ENCODE measurements around the gene TIMM21.

The TIMM21 gene

DNA sequence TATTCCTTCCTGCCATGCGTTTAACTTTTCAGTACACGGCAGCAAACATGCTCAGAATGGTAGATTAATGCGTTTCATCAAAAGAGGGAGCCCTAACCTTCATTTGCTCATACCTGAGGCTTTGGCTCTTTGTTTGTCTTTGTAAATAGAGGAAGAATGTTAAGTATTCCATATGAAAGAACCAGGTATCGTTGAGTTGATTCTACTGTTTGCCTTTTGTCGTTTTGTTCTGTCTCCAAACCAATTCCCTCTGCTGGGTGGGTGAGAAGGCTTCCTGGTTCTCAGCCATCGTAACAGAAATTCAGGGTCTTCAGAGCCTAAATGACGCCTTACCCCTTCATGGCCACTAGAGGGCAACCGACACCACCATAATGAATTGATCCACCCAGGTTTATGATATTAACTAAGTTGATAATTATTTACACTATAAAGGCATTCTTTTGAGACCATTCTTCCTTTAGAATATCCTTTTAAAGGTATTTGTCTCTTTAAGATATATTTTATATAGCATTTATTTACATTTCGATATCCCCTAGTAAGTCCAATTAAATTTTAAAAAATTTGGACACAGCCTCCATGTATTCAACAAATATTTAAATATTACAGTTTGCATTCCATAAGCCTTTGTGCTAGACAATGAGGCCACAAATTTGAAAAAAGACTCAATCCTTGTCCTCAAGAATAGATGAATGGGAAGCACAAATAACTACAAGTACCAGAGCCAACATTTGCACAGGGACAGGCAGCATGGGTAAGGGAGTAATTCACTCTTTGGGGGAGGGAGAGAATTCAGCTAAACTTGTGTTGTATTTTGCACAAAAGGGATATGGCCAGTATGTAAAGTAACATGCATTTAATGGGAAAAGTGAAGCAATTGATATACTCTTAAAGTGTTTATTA lies 48.1 kb downstream of the TIMM21 start:
- DNase-seq: peak; percentile 52

DNA sequence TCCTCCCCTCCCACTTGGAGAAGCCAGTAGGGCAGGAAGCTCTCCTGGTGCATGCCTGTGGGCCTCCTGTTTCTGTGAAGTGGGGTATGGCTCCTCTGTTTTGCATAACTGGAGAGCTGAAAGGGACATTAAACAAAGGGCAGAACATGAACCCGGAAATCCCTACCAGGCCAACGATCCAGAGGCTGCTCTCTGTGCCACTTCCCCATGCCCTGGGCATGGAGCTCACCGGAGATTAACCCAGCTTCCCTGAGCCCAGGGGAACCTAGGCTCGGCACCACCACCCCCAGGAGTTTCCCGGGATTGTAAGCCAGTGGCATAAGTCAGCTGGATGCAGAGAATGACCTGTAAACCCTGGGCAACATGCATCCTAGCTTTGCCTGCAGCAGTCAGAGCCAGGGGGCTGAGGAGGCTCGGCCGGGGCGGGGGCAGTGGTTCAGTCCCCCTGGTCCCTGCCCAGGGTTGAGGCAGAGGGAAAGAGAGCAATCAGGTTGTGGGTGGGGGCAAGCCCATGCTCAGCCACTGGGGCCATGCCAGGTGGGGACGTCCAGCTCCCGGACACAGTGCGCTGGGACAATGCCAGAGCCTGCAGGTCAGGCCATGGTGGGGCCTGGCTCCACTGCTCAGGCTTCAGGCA lies 49.5 kb downstream of the TIMM21 start:
- no peak for DNase-seq

DNA sequence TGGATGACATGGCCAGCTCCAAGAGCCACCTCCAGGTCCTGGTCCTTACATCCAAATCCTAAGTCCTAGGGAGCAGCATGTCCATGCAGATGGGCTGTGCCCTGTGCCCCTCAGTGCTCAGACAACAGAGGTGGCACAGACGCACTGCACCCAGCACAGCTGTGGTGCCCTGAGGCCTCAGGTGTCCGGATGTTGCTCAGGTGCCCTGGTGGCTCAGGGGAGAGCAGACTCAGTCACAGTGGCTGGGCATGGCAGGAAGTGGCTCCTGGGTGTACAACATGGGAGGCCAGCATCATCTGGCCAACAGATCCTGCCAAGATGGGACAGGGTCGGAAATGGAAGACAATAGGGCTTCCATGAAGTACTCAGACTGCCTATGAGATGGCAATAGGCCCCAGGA lies 50.1 kb downstream of the TIMM21 start:
- DNase-seq: no peak

DNA sequence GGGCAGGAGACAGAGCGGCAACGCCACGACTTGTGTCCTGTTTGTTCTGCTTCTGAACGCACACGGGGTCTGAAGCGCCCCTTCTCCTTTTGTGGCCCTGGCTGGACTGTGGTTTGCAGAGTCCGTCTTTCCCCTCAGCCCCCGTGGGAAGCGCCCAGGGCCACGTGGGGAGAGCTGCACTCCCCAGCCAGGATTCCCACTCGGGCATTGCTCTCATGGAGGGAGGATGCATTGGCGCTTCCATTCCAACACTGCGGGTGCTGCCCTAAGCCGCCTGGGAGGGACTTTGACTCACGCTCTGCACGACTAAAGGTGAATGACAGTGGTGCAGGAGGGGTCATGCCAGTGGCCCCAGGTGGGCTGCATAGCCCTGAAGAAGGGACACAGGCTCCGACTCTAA lies 52.5 kb downstream of the TIMM21 start:
- DNase-seq: no peak

DNA sequence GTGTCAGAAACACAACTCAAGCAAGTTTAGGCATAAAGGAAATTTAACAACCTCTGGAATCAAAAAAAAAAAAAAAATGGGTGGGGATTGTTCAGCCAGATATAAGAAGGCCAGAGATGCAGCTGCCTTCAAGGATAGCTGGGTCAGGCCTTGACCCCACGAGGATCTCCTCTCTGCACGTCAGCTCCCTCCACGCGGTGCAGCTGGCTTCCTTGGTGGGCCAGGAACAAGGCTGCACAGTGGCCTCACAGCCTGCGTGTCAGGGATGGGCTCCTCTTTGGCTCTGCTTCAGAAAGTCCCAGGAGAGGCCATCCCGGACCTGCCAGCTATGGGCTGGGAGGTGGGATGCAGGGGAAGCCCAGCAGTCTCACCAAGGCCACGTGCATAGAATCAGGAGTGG lies 55.5 kb downstream of the TIMM21 start:
- DNase-seq: no peak

DNA sequence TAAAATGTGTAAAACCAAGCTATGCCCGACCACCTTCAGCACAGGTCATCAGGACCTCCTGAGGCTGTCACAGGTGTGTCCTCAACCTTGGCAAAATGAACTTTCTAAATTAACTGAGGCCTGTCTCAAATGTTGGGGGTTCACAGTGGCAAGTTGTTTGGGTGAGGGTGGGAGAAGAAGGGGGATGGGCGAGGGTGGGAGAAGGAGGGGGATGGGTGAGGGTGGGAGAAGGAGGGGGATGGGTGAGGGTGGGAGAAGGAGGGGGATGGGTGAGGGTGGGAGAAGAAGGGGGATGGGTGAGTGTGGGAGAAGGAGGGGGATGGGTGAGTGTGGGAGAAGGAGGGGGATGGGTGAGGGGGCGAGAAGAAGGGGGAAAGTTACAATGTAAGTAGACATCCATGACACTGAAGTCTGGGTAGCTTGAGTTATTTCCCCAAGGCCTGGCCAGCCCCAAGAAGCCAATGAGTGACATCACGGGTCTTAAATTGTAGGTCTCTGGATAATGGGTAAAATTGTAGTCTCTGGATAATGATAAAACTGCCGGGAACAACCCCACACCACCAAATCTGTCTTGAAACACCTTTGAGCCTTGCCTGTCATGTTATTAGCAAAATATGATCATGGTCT lies 56.3 kb downstream of the TIMM21 start:
- DNase-seq: no peak
